Spleen (tissue), 7 donors: ENCODE results near the gene BICRA.

Experiments used
- POLR2A ChIP-seq, 3 donors: fragments of 450-650 bp; IDR thresholded peaks; one replicate each; pipeline ENCODE4 v1.5.1; 2017; ENCODE audit warnings: antibody characterized with exemption in 3 of 3, mild to moderate bottlenecking in 1 of 3
- TF ChIP-seq, protein P1 (sequence below), 11 experiments: fragments of 200-600 bp in 7 of 11; fragments of 450-650 bp in 4 of 11; sonication (generic) in 4 of 11; IDR thresholded peaks in 8 of 11; conservative IDR thresholded peaks in 3 of 11; 1 replicate in 7 of 11; 2 replicates in 4 of 11; pipeline versions ENCODE4 v1.4.0 to v1.8.0; 2016 to 2021; ENCODE audit warnings: antibody characterized with exemption in 11 of 11, inconsistent platforms in 4 of 11, mild to moderate bottlenecking in 1 of 11
- donor health status: DM: no; HTN: no; CAD: no; lungs with moderate emphysema.
- donor health status: DM: no; HTN: no; CAD: no.
- donor health status: DM: no; HTN: no; CAD: no.

DNA sequence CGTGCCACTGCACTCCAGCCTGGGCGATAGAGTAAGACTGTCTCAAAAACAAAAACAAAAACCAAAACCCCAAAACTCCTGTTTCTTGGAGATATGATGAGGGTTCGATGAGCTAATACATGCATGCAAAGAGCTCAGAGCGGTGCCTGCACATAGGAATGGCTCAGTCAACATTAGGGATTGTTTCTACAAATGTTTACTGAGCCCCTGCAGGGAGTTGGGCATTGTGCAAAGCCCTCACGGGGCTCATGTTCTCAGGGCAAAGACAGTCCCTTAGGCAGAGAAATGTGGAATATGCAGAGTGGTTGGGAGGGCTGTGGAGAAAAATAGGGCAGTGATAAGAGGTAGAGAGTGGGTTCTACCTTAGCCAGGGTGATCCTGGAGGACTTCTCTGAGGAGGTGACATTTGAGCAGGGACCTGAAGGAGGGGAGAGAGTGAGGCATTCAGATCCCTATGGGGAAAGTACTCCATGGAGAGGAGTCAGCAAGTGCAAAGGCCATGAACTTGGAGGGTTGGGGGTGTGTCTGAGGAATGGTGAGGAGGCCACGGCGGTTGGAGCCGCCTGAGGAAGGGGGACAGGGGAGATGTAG, 102.8 kb downstream of the BICRA start:
- TF ChIP-seq, protein P1, sequence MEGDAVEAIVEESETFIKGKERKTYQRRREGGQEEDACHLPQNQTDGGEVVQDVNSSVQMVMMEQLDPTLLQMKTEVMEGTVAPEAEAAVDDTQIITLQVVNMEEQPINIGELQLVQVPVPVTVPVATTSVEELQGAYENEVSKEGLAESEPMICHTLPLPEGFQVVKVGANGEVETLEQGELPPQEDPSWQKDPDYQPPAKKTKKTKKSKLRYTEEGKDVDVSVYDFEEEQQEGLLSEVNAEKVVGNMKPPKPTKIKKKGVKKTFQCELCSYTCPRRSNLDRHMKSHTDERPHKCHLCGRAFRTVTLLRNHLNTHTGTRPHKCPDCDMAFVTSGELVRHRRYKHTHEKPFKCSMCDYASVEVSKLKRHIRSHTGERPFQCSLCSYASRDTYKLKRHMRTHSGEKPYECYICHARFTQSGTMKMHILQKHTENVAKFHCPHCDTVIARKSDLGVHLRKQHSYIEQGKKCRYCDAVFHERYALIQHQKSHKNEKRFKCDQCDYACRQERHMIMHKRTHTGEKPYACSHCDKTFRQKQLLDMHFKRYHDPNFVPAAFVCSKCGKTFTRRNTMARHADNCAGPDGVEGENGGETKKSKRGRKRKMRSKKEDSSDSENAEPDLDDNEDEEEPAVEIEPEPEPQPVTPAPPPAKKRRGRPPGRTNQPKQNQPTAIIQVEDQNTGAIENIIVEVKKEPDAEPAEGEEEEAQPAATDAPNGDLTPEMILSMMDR (IDR thresholded peaks at IDR 0.05 in 8 of 11, conservative IDR thresholded peaks at IDR 0.05 in 3 of 11) = no peak
- no peak for TF ChIP-seq POLR2A (IDR thresholded peaks at IDR 0.05)
